Ovary (tissue), 9 donors: Measurements from ENCODE around the gene CLDND2. TPM values are rescaled to one million over a fixed set of nuclear protein-coding genes. Genes with fewer than 3 reads are reported as not detected.

Experiments used
- DNase-seq, 5 donors: peaks; one replicate each; pipeline ENCODE4 v3.0.0-alpha.2; 2019 to 2020
- H3K27ac ChIP-seq, 2 donors: fragments of 200-600 bp; one replicate each; pipeline versions ENCODE4 v1.5.1 to v1.8.0; 2019 to 2022
- H3K27me3 ChIP-seq: fragments of 200-600 bp; one replicate; pipeline ENCODE4 v1.8.0; 2022
- H3K36me3 ChIP-seq: fragments of 200-600 bp; sonication (generic); one replicate; pipeline ENCODE4 v1.5.1; 2019
- H3K4me1 ChIP-seq: one replicate; pipeline ENCODE4 v1.8.1; 2013; ENCODE audit warnings: mild to moderate bottlenecking, moderate library complexity; ENCODE audit not compliant: insufficient read depth
- H3K4me3 ChIP-seq: fragments of 200-600 bp; sonication (generic); one replicate; pipeline ENCODE4 v1.5.1; 2017
- H3K9me3 ChIP-seq, 2 donors: fragments of 200-600 bp in 1 of 2; sonication (generic) in 1 of 2; one replicate each; pipeline versions ENCODE4 v1.5.1 to v1.8.1; 2013 to 2019; ENCODE audit warnings: mild to moderate bottlenecking in 1 of 2, moderate library complexity in 1 of 2
- EP300 ChIP-seq: sonication (generic); formaldehyde crosslinking; IDR thresholded peaks from one replicate; pipeline ENCODE4 v1.6.1; 2017; ENCODE audit warnings: antibody characterized with exemption
- POLR2A ChIP-seq: fragments of 450-650 bp; IDR thresholded peaks from one replicate; pipeline ENCODE4 v1.6.1; 2017; ENCODE audit warnings: antibody characterized with exemption, mild to moderate bottlenecking, moderate library complexity
- WGBS, 3 donors: extraction: QIAGEN DNeasy Blood & Tissue Kit in 1 of 3; methylation state at CpG; one replicate each; pipeline versions ENCODE4 v1.1.5 to v1.1.7; 2013 to 2017; 5-methylcytosine and 5-hydroxymethylcytosine counted together
- intact Hi-C, 4 donors: fragments of 100-400 bp; cut with DNase I; formaldehyde crosslinking; loops; one replicate each; pipeline versions ENCODE4 v1.11.0 to v1.15.1; 2022 to 2023
- polyA plus RNA-seq, 2 donors: library from polyadenylated mRNA; stranded (reverse); fragments of 200-250 nt in 1 of 2; fragments of 350-450 nt in 1 of 2; fragmentation: Illumina TruSeq in 1 of 2; extraction: RNeasy Lipid Tissue Mini Kit (QIAGEN cat#74804) in 1 of 2; gene quantifications; one replicate each; pipeline ENCODE4 v1.2.3, GENCODE V29; 2013 to 2014
- total RNA-seq, 7 donors: library from RNA; depleted of rRNA in 2 of 7; stranded (reverse); fragments of >200 nt in 2 of 7; fragmentation: NEBNext Ultra II Directional in 3 of 7; extraction: Animal tissue kit (Norgen Biotek cat#: 25700) in 3 of 7; gene quantifications; one replicate each; pipeline versions ENCODE4 v1.1.0 to v1.2.4, GENCODE V29; 2016 to 2023
- TF ChIP-seq, protein P1 (sequence below), 3 donors: fragments of 450-650 bp in 2 of 3; fragments of 200-600 bp in 1 of 3; IDR thresholded peaks; one replicate each; pipeline versions ENCODE4 v1.5.1 to v1.8.0; 2016 to 2022; ENCODE audit warnings: antibody characterized with exemption in 3 of 3, mild to moderate bottlenecking in 1 of 3
- donor health status: DM: no; HTN: no; CAD: no; lungs with moderate emphysema.
- donor health status: DM: no; HTN: no; CAD: no.
- donor health status: Bipolar disorder and iron deficiency.
- donor health status: DM: yes; HTN: yes; CAD: no.
- donor health status: DM: no; HTN: no; CAD: no.
- donor health status: DM: yes; HTN: yes; CAD: no.

CLDND2 gene
- total and polyA plus RNA-seq, 9 donors = 0.59 to 1.9 (median 1.4) TPM; not detected in 4

DNA sequence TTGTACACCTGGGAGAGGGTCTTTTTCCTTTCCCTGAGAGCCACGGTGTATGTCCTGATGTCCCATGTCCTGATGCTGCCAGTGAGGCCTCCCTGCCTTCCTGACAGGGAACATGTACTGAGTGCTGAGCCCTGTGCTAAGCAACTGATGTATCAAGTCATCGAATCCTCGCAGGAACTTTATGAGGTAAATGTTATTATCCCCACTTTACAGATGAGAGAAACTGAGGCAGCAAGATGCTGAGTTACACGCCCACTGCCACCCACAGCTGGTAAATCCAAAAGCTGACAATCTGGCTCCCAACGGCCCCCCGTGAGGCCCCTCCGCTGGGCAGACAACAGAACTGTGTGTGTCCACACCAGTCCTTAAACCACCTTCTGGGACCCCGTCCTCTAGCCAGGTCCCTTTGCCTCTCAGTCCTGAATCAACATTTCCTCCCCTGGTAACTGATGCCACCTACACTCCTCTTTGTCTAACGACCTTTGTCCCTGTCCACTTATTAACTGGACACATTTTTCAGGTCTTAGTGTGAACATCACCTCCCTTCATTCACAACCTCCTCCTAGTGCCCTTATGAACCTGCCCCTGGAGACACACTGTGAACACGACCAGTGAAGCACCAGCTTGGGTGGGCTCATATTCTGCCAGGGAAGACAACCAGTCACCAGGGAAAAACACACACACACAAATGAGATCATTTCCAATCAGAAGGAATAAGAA, 21.4 kb downstream of the CLDND2 start:
- 71 to 88% (median 83%) methylated on average over 10 of the region's 10 CpGs for WGBS, 3 donors
- Histone ChIP-seq H3K36me3 (no peaks in the 10 kb centered on the region), H3K4me1 (no peaks in the 10 kb centered on the region), H3K9me3 (no peaks in the 10 kb centered on the region), H3K27me3 (no peaks in the 10 kb centered on the region), H3K27ac (no peak overlapping the region), H3K4me3 (no peak overlapping the region)
- TF ChIP-seq POLR2A (no peak), EP300 (no peak)
- TF ChIP-seq, protein P1, sequence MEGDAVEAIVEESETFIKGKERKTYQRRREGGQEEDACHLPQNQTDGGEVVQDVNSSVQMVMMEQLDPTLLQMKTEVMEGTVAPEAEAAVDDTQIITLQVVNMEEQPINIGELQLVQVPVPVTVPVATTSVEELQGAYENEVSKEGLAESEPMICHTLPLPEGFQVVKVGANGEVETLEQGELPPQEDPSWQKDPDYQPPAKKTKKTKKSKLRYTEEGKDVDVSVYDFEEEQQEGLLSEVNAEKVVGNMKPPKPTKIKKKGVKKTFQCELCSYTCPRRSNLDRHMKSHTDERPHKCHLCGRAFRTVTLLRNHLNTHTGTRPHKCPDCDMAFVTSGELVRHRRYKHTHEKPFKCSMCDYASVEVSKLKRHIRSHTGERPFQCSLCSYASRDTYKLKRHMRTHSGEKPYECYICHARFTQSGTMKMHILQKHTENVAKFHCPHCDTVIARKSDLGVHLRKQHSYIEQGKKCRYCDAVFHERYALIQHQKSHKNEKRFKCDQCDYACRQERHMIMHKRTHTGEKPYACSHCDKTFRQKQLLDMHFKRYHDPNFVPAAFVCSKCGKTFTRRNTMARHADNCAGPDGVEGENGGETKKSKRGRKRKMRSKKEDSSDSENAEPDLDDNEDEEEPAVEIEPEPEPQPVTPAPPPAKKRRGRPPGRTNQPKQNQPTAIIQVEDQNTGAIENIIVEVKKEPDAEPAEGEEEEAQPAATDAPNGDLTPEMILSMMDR (IDR thresholded peaks at IDR 0.05) = no peak
- no peak for DNase-seq
- intact Hi-C loops = loop anchor here in 1 of 4 donors (10.0 kb wide), 1 partner anchor 47 kb away; the partner anchor contains the start of gene C19orf84

DNA sequence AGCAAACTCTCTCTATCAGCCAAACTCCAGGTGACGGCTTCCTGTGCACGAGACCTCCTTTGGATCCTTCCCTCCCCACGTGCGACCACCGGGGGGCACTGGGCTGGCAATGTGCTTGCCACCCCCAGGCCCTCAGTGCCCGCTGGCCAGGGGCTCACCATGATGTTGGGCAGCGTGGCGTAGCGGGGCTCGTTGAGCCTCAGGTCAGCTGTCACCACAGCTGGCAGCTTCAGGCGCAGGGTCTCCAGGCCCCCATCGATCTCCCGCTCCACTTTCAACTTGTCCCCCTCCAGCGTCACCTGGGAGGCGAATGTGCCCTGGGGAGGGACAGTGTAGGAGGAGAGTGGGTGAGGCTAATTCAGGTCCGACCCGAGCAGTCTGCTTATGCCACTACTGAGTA, 22.1 kb downstream of the CLDND2 start:
- no peak for TF ChIP-seq POLR2A
- TF ChIP-seq EP300 = no peak
- TF ChIP-seq, protein P1 (IDR thresholded peaks at IDR 0.05) = no peak
- Histone ChIP-seq H3K27ac (no peak overlapping the region), H3K4me3 (no peak overlapping the region), H3K36me3 (no peaks in the 10 kb centered on the region), H3K9me3 (no peaks in the 10 kb centered on the region), H3K4me1 (no peaks in the 10 kb centered on the region), H3K27me3 (no peaks in the 10 kb centered on the region)
- intact Hi-C loops = loop anchor here in 1 of 4 donors (10.0 kb wide), 1 partner anchor 48 kb away; the partner anchor contains the start of gene C19orf84
- DNase-seq = no peak
- 87 to 91% (median 89%) methylated on average over 17 of the region's 17 CpGs for WGBS, 3 donors

- intact Hi-C loops = loop anchor here in 1 of 4 donors (10.0 kb wide), 1 partner anchor 50 kb away; the partner anchor contains the start of gene C19orf84
- 93 to 96% (median 96%) methylated on average over 9 of the region's 9 CpGs for WGBS, 3 donors
Observed at GRCh38 chr19:51345076-51345620, 23.7 kb downstream of the CLDND2 start.

More at GRCh38 chr19:51345076-51345620, 23.7 kb downstream of the CLDND2 start:
- Histone ChIP-seq H3K9me3 (no peaks in the 10 kb centered on the region), H3K36me3 (no peaks in the 10 kb centered on the region), H3K4me3 (no peak overlapping the region), H3K27ac (no peak overlapping the region), H3K4me1 (peaks cover 2% of the 10 kb centered on the region), H3K27me3 (no peaks in the 10 kb centered on the region)
- no peak for DNase-seq
- no peak for TF ChIP-seq EP300
- TF ChIP-seq, protein P1 (IDR thresholded peaks at IDR 0.05) = no peak
- no peak for TF ChIP-seq POLR2A
